PC-3 (cell line): ENCODE results near the gene SORBS2.

Experiments
- EZH2 ChIP-seq: fragments of 300-600 bp; sonication (generic); IDR thresholded peaks from one replicate; pipeline ENCODE4 v1.6.1; 2017; ENCODE audit warnings: antibody characterized with exemption, mild to moderate bottlenecking, low read length; ENCODE audit not compliant: unreplicated experiment
- TF ChIP-seq, protein P1 (sequence below): fragments of 300-600 bp; sonication (generic); conservative IDR thresholded peaks from 2 replicates; pipeline ENCODE4 v1.5.1; 2017; ENCODE audit warnings: antibody characterized with exemption, low read depth, mild to moderate bottlenecking, low read length

DNA sequence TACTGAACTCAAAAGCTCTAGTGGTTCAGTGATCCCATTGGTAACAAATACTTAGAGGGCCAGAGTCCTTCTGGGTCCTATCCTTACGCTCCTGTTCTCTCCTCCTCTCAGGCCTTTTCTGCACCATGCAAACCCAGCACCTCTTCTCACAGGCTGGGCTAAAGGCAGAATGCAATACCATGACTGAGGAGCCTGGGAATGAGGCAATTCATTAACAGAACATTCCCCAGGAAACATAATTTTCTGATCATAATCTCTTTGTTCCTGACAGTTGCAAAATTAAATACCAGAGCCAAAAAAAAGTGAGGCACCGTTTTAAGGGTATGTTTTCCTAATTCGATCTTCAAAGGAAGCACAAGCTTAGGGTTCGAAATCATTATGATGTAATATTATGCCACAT is 9.0 kb downstream of the SORBS2 start:
- TF ChIP-seq, protein P1, sequence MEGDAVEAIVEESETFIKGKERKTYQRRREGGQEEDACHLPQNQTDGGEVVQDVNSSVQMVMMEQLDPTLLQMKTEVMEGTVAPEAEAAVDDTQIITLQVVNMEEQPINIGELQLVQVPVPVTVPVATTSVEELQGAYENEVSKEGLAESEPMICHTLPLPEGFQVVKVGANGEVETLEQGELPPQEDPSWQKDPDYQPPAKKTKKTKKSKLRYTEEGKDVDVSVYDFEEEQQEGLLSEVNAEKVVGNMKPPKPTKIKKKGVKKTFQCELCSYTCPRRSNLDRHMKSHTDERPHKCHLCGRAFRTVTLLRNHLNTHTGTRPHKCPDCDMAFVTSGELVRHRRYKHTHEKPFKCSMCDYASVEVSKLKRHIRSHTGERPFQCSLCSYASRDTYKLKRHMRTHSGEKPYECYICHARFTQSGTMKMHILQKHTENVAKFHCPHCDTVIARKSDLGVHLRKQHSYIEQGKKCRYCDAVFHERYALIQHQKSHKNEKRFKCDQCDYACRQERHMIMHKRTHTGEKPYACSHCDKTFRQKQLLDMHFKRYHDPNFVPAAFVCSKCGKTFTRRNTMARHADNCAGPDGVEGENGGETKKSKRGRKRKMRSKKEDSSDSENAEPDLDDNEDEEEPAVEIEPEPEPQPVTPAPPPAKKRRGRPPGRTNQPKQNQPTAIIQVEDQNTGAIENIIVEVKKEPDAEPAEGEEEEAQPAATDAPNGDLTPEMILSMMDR: no peak
- no peak for TF ChIP-seq EZH2
